ENCODE results near the gene ASCL4. TPM values are rescaled to one million over a fixed set of nuclear protein-coding genes. Genes with fewer than 3 reads are reported as not detected.
A peak's percentile ranks its signal among the peaks of the same experiment; 100 is the strongest.

Gene ASCL4
- total and polyA plus RNA-seq, 9 of the 15 experiments (the other 6 are each of a cell fraction or from before 2014, with no cell fraction given): not detected

GRCh38 chr12:107760809-107761501 is 13.5 kb upstream of the ASCL4 start, which contains the start of gene PRDM4 (continued):
- TF ChIP-seq FUS (optimal IDR thresholded peaks at IDR 0.05; ENCODE audit: low read depth, low read length): peak; percentile 33
- peak; percentile 26 for TF ChIP-seq RBM25 (IDR thresholded peaks at IDR 0.05; ENCODE audit: low read depth, low read length, severe bottlenecking)
- no peak for TF ChIP-seq ZBTB5 (IDR thresholded peaks at IDR 0.05)
- peak; percentile 24 to 86; a peak in 2 of 4 replicates for TF ChIP-seq SIN3A (IDR thresholded peaks at IDR 0.05; ENCODE audit: borderline replicate concordance in 2 of 2, control insufficient read depth in 1 of 2, low read depth in 2 of 2, low read length in 2 of 2)
- TF ChIP-seq POLR2A (conservative IDR thresholded peaks at IDR 0.05): peak; percentile 70
- TF ChIP-seq ZMIZ1 (IDR thresholded peaks at IDR 0.05; ENCODE audit: low read depth in 2 of 2, low read length in 2 of 2): peak in 1 of 2 experiments; percentile 93; a peak in 3 of 4 replicates
- TF ChIP-seq SFPQ (IDR thresholded peaks at IDR 0.05; ENCODE audit: low read depth, low read length): no peak
- TF ChIP-seq TGIF2 (CRISPR knock-in tag; IDR thresholded peaks at IDR 0.05): no peak
- peak; percentile 95 for TF ChIP-seq REST (IDR thresholded peaks at IDR 0.05; ENCODE audit: borderline replicate concordance)
- no peak for TF ChIP-seq REST (CRISPR knock-in tag; IDR thresholded peaks at IDR 0.05; ENCODE audit: low read depth)

All from K562 (cell line).